Fibroblast of gingiva (primary cell): ENCODE measurements around the gene MMAB.

Experiments used
- DNase-seq: peaks from one replicate; pipeline ENCODE4 v3.0.0-alpha.2; 2011; ENCODE audit warnings: low read depth

The MMAB gene

DNA sequence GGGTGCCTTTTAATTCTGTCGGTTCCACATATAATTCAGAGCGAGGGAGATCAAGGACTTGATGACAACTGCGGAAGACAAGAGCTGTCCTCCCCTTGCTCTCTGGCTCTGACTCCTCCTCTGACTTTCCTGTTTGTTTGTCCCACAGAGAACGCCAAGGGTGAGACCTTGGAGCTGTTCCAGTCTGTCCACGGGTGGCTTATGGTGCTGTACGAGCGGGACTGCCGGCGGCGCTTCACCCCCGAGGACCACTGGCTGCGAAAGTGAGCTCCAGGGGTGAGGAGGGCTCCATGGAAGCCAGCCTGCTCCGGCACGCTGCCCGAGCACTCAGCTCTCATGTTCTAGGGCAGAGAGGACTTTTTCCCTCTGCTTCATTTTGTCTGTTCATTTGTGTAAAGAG, 63.1 kb downstream of the MMAB start:
- no peak for DNase-seq

- DNase-seq, result no peak
Observed at GRCh38 chr12:109504068-109504467, 69.2 kb downstream of the MMAB start.
